ENCODE results near the gene HIVEP2.
A peak's percentile ranks its signal among the peaks of the same experiment; 100 is the strongest.

Gene HIVEP2

DNA sequence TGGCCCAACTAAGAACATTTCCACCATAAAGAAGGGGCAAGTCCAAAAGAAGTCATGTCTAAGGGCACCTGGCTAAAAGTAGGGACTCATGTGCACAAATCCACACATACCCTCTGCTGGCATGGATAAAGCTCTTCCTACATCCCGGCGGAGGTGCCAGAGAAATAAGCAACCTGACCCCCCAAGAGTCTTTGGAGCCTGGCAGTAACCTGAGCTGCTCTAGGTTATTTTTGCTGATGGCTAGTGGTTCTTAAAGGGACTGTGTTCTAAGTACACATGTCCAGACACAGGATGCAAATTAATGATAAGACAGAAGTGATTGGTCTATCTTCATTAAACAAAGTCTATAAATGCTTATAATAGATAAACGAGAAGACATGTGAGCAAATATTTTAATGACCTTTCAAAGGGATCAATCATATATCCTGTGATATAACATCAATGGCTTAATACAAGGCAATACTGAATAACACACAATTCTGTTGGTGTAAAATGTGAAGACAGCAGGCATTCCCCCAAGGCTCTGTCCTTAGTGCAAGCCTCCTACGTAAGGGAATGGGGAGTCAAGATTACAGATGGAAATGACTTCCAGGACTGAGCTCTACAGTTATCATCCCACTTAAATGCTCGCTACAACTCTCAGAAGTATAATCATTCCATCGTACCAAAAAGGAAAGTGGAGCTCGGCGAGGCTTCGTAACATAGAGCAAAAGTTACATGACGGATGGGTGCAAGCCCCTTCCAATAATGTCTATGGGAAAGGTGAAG is 52.5 kb downstream of the HIVEP2 start:
- DNase-seq (ENCODE audit: low read depth in 2 of 3, low spot score in 2 of 3): no peak

DNA sequence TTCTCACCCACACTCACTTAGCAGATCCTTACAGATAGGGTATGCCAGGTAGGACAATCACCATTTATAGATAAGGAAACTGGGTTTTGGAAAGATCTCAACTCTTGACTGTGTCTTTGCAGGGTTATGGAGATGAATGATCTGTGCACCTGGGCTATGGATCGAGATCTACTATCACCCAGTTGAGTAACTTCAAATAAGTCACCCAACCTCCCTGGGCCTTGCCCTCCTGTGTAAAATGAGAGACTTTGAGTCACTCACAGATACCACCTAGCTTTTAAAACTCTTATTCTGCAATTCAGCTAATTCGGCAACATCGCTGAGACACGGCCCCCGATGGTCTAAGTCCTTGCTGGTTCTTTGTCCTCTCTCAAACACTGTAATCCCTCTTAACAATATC is 53.5 kb downstream of the HIVEP2 start:
- DNase-seq (ENCODE audit: low read depth in 2 of 3, low spot score in 2 of 3): no peak

- DNase-seq (ENCODE audit: low read depth in 2 of 3, low spot score in 2 of 3): no peak
Observed at GRCh38 chr6:142888456-142888855, 56.5 kb downstream of the HIVEP2 start.

DNA sequence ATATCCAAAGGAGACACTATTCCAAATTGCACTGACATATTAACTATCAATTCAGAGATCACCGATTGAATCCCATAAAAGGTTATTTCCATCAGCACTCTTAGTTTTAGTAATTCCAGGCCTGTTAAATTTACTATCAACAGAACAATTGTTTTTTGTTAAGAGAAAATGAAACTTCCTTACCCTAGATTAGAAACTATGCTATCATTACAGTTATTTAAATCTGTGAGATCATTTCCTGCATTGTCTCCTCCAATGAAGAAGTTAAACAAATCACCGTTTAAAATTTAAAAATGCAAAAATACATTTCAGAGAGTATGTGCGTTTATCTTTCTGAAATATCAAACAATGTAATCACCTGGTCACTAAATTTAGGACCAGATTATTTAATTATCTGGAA is 57.5 kb downstream of the HIVEP2 start:
- DNase-seq (ENCODE audit: low read depth in 2 of 3, low spot score in 2 of 3): no peak

DNA sequence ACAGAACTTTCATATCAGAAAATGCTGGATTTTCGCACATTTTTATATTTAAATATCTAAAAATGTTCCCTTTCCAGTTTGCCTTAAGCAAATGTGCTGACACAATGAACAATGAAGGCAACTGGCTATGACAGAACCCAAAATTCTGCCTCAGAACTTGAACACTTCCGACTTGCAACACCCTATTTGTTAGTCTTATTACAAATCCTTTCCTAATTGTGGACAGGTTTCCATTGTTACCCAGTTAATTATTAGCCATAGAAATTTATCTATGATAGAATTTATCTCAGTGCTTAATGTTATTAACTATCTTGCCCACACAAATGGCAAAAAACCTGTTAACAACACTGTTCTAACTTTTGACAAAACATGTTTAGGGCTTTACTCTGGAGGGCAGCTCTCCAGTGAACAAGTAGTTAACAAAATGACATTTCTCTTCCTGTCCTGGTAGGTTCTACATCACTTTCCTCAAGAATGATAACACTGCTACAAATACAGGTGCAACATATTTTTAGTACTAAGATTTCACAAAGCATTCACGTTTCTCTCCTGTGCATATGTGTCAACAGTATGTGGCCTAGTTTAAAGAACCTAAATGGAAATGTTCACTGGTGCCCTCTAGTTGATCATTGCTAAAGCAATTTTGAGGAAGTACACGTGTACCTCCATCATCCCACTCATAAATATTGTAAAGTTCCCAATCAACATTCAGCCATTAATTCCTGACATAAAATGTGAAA is 58.4 kb downstream of the HIVEP2 start:
- no peak for DNase-seq (ENCODE audit: low read depth in 2 of 3, low spot score in 2 of 3)

DNA sequence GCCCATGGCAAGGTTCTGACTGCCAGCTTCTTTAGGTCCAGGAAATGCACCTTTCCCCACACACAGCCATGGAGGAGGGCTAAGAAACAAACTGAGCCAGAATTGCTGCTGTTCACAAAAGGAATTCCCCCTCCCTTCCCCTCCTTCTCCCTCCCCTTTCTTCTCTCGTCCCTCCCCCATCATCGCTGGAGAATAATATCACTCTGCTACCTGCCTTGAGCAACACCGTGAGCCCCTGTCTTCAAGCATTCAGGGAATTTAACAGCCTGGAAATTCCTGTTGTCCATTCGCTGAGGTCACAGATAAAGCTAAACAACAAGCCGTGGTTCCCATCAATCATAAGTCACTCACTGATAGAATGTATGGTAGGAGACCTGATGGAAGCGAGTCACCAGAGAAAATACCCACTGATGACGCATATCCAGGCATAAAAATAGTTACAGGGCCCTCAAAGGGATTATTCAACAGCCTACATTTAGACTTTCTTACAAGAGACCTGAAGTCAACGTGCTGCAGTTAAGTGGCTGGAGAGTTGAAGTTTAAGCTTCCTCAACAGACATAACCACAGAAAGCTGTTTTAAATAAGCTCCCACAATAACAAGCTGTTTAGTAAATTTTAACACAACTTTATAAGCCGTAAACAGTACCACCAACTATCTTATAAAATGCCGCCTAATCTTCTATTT is 59.7 kb downstream of the HIVEP2 start:
- DNase-seq (ENCODE audit: low read depth in 2 of 3, low spot score in 2 of 3): no peak

DNA sequence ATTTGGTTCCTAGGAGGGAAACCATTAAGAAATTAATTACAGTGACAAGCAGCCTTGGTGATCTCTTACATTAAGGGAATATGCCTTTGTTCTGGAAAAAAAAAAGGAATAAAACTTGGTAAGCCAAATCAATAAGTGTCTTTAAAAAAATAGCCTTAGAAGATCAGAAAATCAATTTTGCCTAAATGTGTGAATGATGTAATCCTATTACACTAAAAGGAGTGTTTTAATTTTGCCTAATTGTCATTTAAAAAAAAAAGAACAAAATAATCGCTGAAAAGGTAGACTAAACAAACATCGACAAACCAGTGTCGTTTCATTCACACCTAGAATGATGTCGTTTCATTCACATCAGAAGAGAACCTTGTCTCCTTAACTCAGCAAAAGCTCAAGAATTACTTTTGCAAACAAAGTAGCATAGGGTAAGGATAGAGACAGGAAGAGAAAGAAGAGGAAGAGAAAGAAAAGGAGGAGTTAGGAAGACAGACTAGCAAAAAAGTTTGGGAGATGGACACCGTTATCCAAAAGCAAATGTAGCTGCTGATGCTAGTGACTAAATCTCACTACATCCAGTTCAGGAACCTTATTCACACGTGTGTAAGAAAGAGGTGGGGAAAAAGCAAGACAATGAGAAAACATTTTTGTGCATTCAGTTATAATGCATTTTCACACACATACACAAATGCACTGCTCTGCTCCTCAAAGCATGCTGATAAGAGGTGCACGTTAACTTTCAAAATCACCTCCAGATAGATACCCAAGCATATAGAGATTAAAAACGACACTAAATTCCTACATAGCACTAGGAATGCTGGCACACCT is 60.6 kb downstream of the HIVEP2 start:
- DNase-seq (ENCODE audit: low read depth in 2 of 3, low spot score in 2 of 3): no peak

DNA sequence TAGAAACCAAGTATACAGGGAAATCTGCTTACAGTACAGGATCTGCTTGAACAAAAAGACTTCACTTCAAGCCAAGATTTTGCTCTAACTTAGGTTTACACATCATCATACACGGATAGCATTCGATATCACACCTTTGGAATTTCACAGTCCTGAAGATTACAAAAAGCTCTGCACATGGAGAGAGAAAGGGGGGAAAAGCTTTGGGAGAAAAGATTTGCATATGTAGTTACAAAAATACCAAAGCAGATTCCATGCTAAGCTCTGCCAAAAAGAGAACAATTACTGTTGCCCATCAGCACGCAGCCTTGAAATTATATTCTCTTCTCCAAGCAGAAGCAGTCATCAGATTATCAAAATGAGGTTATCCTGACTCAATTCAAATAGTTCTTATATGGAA is 62.0 kb downstream of the HIVEP2 start:
- no peak for DNase-seq (ENCODE audit: low read depth in 2 of 3, low spot score in 2 of 3)

GRCh38 chr6:142881761-142882160 is 63.2 kb downstream of the HIVEP2 start:
- DNase-seq (ENCODE audit: low read depth in 2 of 3, low spot score in 2 of 3): no peak

DNA sequence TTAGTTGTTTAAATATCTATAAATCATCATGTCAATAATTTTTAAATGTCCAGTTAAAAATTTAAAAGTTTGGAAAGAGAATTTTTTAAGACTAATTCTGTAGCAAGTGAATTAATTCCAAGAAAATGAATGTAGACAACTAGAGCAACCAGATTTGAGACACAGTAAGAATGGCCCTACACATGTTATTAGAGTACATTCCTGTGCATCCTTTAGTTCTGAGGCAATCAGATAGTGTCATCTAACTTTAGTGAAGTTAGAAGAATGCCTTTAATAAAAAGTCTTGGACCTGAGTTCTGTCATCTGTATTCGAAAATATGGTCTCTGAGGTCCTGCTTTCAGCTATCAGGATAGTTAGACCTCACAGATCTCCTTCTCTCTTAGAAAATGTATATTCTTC is 63.7 kb downstream of the HIVEP2 start:
- DNase-seq (ENCODE audit: low read depth in 2 of 3, low spot score in 2 of 3): no peak

- no peak for DNase-seq (ENCODE audit: low read depth in 2 of 3, low spot score in 2 of 3)
Observed at GRCh38 chr6:142880201-142880600, 64.8 kb downstream of the HIVEP2 start.

DNA sequence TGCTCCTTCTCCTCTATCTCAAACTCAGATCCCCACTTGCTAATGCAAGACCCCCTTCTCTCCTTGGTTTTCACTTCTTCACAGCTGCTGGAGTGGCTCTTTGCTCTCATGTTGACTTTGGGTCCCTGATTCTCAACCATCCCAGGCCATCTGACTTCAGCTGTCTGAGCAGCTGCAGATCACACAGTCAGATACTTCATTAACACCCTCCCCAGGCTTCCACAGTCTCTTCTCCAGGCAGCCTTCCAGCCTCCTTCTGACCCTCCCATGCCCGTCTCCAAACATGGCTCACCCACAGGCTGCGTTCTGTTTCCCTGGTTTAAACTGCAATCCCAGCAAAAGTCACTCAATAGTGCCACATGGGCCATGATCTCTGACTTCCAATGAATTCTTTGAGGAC is 65.4 kb downstream of the HIVEP2 start:
- DNase-seq (ENCODE audit: low read depth in 2 of 3, low spot score in 2 of 3): no peak

- no peak for DNase-seq (ENCODE audit: low read depth in 2 of 3, low spot score in 2 of 3)
Observed at GRCh38 chr6:142879076-142879475, 65.9 kb downstream of the HIVEP2 start.

DNA sequence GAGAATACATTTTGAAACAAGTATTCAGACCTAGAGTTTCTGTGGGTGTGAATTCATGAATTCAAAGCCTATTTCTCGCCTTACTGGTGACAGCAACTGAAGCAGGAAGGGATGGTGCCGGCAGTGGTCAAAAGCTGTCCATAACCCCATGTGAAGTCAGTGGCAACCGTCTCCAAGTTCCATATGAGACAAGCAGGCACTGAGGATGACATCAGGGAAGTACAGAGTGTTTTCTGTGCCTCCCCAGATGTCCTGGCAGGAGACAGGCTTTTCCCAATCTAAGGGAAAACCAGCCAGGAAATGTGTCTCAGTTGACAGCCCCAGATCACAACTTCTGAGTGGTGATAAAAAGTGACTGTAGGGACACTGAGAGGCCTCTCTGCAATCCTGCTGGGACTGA is 66.6 kb downstream of the HIVEP2 start:
- no peak for DNase-seq (ENCODE audit: low read depth in 2 of 3, low spot score in 2 of 3)

DNA sequence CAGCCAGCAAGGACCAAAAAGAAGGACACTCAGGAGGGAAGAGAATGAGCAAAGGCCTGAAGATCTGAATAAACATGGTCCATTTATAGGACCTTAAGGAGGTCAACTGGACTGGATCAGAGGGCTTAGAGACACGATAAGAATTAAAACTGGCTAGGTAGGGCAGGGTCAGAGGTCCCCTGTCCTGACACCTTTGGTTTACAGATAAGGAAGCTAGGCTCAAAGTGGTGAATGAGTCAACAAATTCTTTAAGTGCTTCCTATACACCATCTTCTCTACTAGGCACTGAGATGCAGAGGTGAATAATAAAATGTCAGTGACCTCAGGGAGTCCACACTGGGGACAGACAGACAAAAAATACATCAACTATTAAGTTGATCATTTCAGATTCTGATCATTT is 70.3 kb downstream of the HIVEP2 start:
- DNase-seq (ENCODE audit: low read depth in 2 of 3, low spot score in 2 of 3): no peak

DNA sequence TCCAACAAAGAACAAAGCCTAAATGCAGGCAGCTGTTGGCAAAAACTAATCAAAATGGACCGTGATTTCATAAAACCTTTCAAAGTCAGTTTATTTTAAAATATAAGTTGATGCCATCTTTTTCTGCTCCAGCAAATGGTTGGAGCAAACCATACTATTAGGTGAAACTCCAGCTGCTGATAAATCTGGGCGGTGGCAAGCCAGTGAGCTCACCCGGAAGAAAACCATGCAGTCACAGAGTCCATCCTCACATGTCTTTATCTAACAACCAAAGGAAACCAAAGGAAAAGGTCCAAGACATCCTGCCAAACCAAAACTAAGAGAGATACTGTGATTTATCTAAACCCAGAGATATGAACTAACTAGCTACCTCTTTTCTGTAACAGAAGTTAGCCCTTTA is 72.6 kb downstream of the HIVEP2 start:
- no peak for DNase-seq (ENCODE audit: low read depth in 2 of 3, low spot score in 2 of 3)

GRCh38 chr6:142871910-142872331 is 73.1 kb downstream of the HIVEP2 start:
- DNase-seq (ENCODE audit: low read depth in 2 of 3, low spot score in 2 of 3): peak in 1 of 3 experiments; percentile 38

DNA sequence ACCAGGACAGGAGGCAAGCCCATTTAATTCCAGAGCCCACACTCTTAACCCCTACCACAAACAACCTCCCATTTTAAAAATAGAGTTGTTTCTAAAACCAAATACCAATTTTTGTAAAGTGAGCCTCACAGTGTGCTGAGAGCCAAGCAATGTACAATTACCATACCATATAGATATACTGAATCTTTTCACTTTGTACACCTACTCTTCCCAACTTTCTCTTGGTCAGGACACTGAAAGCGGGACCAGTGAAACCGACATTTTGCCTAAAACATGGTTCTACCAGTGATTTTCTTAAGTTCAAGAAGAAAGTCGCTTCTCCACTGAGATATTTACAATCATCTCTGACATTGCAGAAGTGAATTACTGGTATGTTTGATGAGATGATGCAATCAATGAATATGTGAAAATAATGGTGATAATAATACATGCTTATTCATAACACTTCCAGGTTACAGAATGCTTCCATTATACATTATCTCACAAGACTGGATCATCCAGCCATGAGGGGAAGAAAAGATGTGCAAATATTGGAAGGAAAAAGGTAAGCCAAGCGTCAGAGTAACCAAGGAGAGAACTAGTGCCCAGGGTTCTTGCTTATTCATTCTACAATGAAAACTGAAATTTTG is 74.1 kb downstream of the HIVEP2 start:
- DNase-seq (ENCODE audit: low read depth in 2 of 3, low spot score in 2 of 3): no peak

GRCh38 chr6:142868917-142869316 is 76.1 kb downstream of the HIVEP2 start:
- no peak for DNase-seq (ENCODE audit: low read depth in 2 of 3, low spot score in 2 of 3)

DNA sequence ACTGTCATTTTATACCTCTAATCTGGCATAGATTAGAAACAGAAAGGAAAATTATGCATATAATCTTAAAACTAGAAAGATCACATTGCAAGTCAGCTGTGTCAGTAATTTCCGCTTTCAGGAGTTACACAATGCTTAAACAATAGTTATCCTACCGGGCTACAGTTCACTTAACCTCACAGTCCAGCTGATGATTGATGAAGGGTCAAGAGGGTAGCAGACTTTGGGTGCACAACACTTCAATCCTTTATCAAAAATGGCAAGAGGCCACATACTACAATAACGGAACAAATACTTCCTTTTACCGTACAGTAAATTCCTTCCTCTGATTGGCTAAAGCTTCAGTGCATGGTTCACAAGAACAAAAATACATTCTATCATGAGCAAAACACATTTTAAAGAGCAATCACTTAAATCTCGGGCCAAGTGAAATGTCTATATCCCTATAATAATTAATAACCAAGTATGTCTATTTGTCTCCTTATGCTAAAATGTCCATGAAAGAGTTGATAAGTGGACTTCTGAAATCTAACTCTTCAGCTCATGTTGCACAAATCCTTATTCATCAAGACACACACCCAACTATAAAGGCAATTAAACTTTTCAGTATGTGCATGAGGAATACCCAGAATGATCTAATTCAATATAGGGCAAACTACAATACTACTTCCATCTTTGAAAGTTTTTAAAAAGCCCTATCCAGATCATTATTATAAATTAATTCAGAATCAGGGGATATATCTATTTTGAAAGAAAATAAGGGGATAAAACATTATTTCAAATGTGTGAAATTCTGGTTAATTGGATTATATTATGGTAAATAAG is 76.8 kb downstream of the HIVEP2 start:
- no peak for DNase-seq (ENCODE audit: low read depth in 2 of 3, low spot score in 2 of 3)
